Uterus (tissue), 2 donors: ENCODE results near the gene SCGB1D1.

Experiments
- POLR2A ChIP-seq, 2 donors: fragments of 450-650 bp; IDR thresholded peaks; one replicate each; pipeline ENCODE4 v1.6.1; 2016; ENCODE audit warnings: antibody characterized with exemption in 2 of 2, mild to moderate bottlenecking in 1 of 2, moderate library complexity in 1 of 2
- TF ChIP-seq, protein P1 (sequence below), 4 experiments: fragments of 200-600 bp in 2 of 4; fragments of 450-650 bp in 2 of 4; sonication (generic) in 2 of 4; IDR thresholded peaks; one replicate each; pipeline ENCODE4 v1.5.1; 2016 to 2019; ENCODE audit warnings: antibody characterized with exemption in 4 of 4, mild to moderate bottlenecking in 2 of 4, moderate library complexity in 1 of 4

DNA sequence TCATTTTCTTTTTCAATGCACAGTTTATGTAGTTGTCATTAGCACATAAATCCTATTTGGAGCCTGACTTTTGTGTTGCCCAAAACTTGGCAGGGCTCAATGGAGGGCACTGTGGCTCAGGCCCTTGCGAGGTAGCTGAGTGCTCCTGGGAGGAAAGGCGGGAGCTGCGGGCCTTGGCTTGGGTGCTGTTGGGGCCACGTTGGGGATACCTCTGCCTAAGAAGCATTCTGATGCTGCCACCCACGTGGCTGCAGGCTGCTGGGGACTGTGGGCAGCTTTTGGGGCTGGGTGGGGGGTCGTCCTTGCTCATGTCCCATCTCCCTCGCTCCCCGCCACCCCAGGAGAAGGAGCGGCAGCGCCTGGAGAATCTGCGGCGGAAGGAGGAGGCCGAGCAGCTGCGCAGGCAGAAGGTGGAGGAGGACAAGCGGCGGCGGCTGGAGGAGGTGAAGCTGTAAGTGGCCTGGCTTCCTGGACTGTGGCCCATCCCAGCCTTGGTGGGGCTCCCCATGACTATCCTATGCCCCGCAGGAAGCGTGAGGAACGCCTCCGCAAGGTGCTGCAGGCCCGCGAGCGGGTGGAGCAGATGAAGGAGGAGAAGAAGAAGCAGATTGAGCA is 45.3 kb upstream of the SCGB1D1 start:
- TF ChIP-seq POLR2A (IDR thresholded peaks at IDR 0.05), result no peak
- TF ChIP-seq, protein P1, sequence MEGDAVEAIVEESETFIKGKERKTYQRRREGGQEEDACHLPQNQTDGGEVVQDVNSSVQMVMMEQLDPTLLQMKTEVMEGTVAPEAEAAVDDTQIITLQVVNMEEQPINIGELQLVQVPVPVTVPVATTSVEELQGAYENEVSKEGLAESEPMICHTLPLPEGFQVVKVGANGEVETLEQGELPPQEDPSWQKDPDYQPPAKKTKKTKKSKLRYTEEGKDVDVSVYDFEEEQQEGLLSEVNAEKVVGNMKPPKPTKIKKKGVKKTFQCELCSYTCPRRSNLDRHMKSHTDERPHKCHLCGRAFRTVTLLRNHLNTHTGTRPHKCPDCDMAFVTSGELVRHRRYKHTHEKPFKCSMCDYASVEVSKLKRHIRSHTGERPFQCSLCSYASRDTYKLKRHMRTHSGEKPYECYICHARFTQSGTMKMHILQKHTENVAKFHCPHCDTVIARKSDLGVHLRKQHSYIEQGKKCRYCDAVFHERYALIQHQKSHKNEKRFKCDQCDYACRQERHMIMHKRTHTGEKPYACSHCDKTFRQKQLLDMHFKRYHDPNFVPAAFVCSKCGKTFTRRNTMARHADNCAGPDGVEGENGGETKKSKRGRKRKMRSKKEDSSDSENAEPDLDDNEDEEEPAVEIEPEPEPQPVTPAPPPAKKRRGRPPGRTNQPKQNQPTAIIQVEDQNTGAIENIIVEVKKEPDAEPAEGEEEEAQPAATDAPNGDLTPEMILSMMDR (IDR thresholded peaks at IDR 0.05), result no peak
